Activated CD4-positive, alpha-beta T cell treated with anti-CD3 and anti-CD28 coated beads, Interleukin-2, amount 50 U/mL, for 4 hours (primary cell): ENCODE data around the gene PCSK2.

Experiments
- DNase-seq, 2 experiments: peaks; one replicate each; pipeline ENCODE4 v3.0.0-alpha.2; 2020

The PCSK2 gene

GRCh38 chr20:17406051-17406590 is 179.3 kb downstream of the PCSK2 start:
- DNase-seq = no peak

- no peak for DNase-seq
Observed at GRCh38 chr20:17407550-17407949, 180.7 kb downstream of the PCSK2 start.

GRCh38 chr20:17417225-17417624 is 190.4 kb downstream of the PCSK2 start:
- no peak for DNase-seq

GRCh38 chr20:17418737-17419136 is 191.9 kb downstream of the PCSK2 start:
- DNase-seq = no peak

- no peak for DNase-seq
Observed at GRCh38 chr20:17419479-17420041, 192.7 kb downstream of the PCSK2 start.

- DNase-seq = no peak
Observed at GRCh38 chr20:17421493-17421892, 194.7 kb downstream of the PCSK2 start.

- no peak for DNase-seq
Observed at GRCh38 chr20:17423782-17424181, 196.9 kb downstream of the PCSK2 start.

- DNase-seq = no peak
Observed at GRCh38 chr20:17427638-17428037, 200.8 kb downstream of the PCSK2 start.

GRCh38 chr20:17430125-17430950 is 203.5 kb downstream of the PCSK2 start:
- no peak for DNase-seq

- peak; percentile 16 to 32 for DNase-seq
Observed at GRCh38 chr20:17431621-17432364, 205.0 kb downstream of the PCSK2 start.

GRCh38 chr20:17436664-17437063 is 209.8 kb downstream of the PCSK2 start:
- no peak for DNase-seq

GRCh38 chr20:17437251-17437650 is 210.4 kb downstream of the PCSK2 start:
- DNase-seq = no peak

GRCh38 chr20:17438436-17439039 is 211.7 kb downstream of the PCSK2 start:
- no peak for DNase-seq

- no peak for DNase-seq
Observed at GRCh38 chr20:17439616-17440296, 212.9 kb downstream of the PCSK2 start.

GRCh38 chr20:17441745-17442144 is 214.9 kb downstream of the PCSK2 start:
- DNase-seq = no peak

GRCh38 chr20:17442588-17442987 is 215.7 kb downstream of the PCSK2 start:
- DNase-seq = no peak

GRCh38 chr20:17443131-17443858 is 216.5 kb downstream of the PCSK2 start:
- no peak for DNase-seq

- no peak for DNase-seq
Observed at GRCh38 chr20:17444091-17444490, 217.3 kb downstream of the PCSK2 start.

GRCh38 chr20:17445543-17445942 is 218.7 kb downstream of the PCSK2 start:
- no peak for DNase-seq

- DNase-seq = no peak
Observed at GRCh38 chr20:17446171-17446570, 219.3 kb downstream of the PCSK2 start.

GRCh38 chr20:17448071-17448470 is 221.2 kb downstream of the PCSK2 start:
- no peak for DNase-seq

GRCh38 chr20:17449031-17449430 is 222.2 kb downstream of the PCSK2 start:
- no peak for DNase-seq
